HepG2 (cell line): ENCODE data around the gene MAN1B1. TPM values are rescaled to one million over a fixed set of nuclear protein-coding genes. Genes with fewer than 3 reads are reported as not detected.

Source experiments
- CC2D1A ChIP-seq: sonication (generic); formaldehyde crosslinking; IDR thresholded peaks from 2 replicates; pipeline ENCODE4 v1.8.1; 2023; ENCODE audit warnings: mild to moderate bottlenecking, missing genetic modification reagents
- CTCF ChIP-seq: sonication (generic); formaldehyde crosslinking; IDR thresholded peaks from 2 replicates; pipeline ENCODE4 v1.5.0; 2020; ENCODE audit warnings: mild to moderate bottlenecking, missing genetic modification reagents, moderate library complexity
- ELF3 ChIP-seq: IDR thresholded peaks from 2 replicates; pipeline ENCODE4 v1.6.1; 2016; ENCODE audit warnings: missing genetic modification reagents, missing compliant biosample characterization
- FOXA1 ChIP-seq, 2 experiments: fragments of 450-650 bp in 1 of 2; sonication (generic) in 1 of 2; formaldehyde crosslinking in 1 of 2; IDR thresholded peaks; 2 replicates each; pipeline versions ENCODE4 v1.4.0 to v1.6.1; 2016 to 2020; ENCODE audit warnings: missing genetic modification reagents in 1 of 2
- GATAD1 ChIP-seq: IDR thresholded peaks from 2 replicates; pipeline ENCODE4 v1.6.1; 2016; ENCODE audit warnings: missing genetic modification reagents, missing compliant biosample characterization
- GTF3A ChIP-seq: sonication (generic); formaldehyde crosslinking; conservative IDR thresholded peaks from 2 replicates; pipeline ENCODE4 v1.4.0; 2020; ENCODE audit warnings: mild to moderate bottlenecking, missing genetic modification reagents
- HMG20A ChIP-seq: IDR thresholded peaks from 2 replicates; pipeline ENCODE4 v1.6.1; 2016; ENCODE audit warnings: borderline replicate concordance
- IKZF5 ChIP-seq: IDR thresholded peaks from 2 replicates; pipeline ENCODE4 v1.6.1; 2018; ENCODE audit warnings: missing genetic modification reagents, mild to moderate bottlenecking, missing compliant biosample characterization
- MAX ChIP-seq: IDR thresholded peaks from 2 replicates; pipeline ENCODE4 v1.6.1; 2012; ENCODE audit warnings: inconsistent platforms
- MXD4 ChIP-seq: IDR thresholded peaks from 2 replicates; pipeline ENCODE4 v1.6.1; 2016; ENCODE audit warnings: mild to moderate bottlenecking, missing biosample characterization, missing genetic modification reagents
- NFRKB ChIP-seq: fragments of 450-650 bp; IDR thresholded peaks from 2 replicates; pipeline ENCODE4 v1.6.1; 2017
- PITX1 ChIP-seq: sonication (generic); formaldehyde crosslinking; IDR thresholded peaks from 2 replicates; pipeline ENCODE4 v1.5.1; 2020; ENCODE audit warnings: mild to moderate bottlenecking, missing genetic modification reagents
- SIN3A ChIP-seq: IDR thresholded peaks from 2 replicates; pipeline ENCODE4 v1.6.1; 2011; ENCODE audit warnings: low read depth, mild to moderate bottlenecking, control low read depth, low read length, borderline replicate concordance
- THRA ChIP-seq: sonication (generic); formaldehyde crosslinking; IDR thresholded peaks from 2 replicates; pipeline ENCODE4 v1.4.0; 2020; ENCODE audit warnings: missing genetic modification reagents, borderline replicate concordance
- ZBTB25 ChIP-seq: IDR thresholded peaks from 2 replicates; pipeline ENCODE4 v1.6.1; 2018; ENCODE audit warnings: missing genetic modification reagents
- ZFP90 ChIP-seq: sonication (generic); formaldehyde crosslinking; IDR thresholded peaks from 2 replicates; pipeline ENCODE4 v1.8.0; 2022; ENCODE audit warnings: missing genetic modification reagents, mild to moderate bottlenecking, inconsistent platforms, borderline replicate concordance
- ZMAT3 ChIP-seq: sonication (generic); formaldehyde crosslinking; conservative IDR thresholded peaks from 2 replicates; pipeline ENCODE4 v1.7.0; 2021; ENCODE audit warnings: missing genetic modification reagents
- ZNF280B ChIP-seq: sonication (generic); formaldehyde crosslinking; IDR thresholded peaks from 2 replicates; pipeline ENCODE4 v1.5.0; 2020; ENCODE audit warnings: missing genetic modification reagents, mild to moderate bottlenecking, borderline replicate concordance
- ZNF331 ChIP-seq: sonication (generic); formaldehyde crosslinking; IDR thresholded peaks from 2 replicates; pipeline ENCODE4 v1.4.0; 2020; ENCODE audit warnings: missing genetic modification reagents
- ZNF549 ChIP-seq: sonication (generic); formaldehyde crosslinking; IDR thresholded peaks from 2 replicates; pipeline ENCODE4 v1.5.0; 2020; ENCODE audit warnings: missing genetic modification reagents
- ZNF556 ChIP-seq: sonication (generic); formaldehyde crosslinking; IDR thresholded peaks from 2 replicates; pipeline ENCODE4 v1.4.0; 2020; ENCODE audit warnings: mild to moderate bottlenecking, missing genetic modification reagents, borderline replicate concordance
- ZSCAN29 ChIP-seq: sonication (generic); formaldehyde crosslinking; conservative IDR thresholded peaks from 2 replicates; pipeline ENCODE4 v1.4.0; 2020; ENCODE audit warnings: mild to moderate bottlenecking, missing genetic modification reagents
- polyA plus RNA-seq, 8 experiments: library from polyadenylated mRNA; depleted of rRNA in 3 of 8; stranded (reverse) in 7 of 8; unstranded in 1 of 8; fragments of >200 nt; fragmentation: Illumina TruSeq in 4 of 8; extraction: Trizol in 4 of 8; gene quantifications; 2 replicates each; pipeline versions ENCODE4 v1.2.1 to v1.2.3, GENCODE V29; 2011 to 2016; ENCODE audit warnings: low read depth in 4 of 8, missing spikeins in 1 of 8, mixed read lengths in 1 of 8; ENCODE audit not compliant: insufficient read depth in 1 of 8
- total RNA-seq, 5 experiments: library from RNA; depleted of rRNA; stranded (reverse); fragments of >200 nt; fragmentation: Illumina TruSeq; extraction: Trizol; gene quantifications; 2 replicates each; pipeline ENCODE4 v1.2.3, GENCODE V29; 2016; ENCODE audit warnings: low read depth in 1 of 5

MAN1B1 gene
- total and polyA plus RNA-seq, 2 of the 13 experiments (the other 11 are each of a cell fraction or from before 2014, with no cell fraction given), result 48.9 to 59.5 TPM

- TF ChIP-seq ELF3 (CRISPR knock-in tag) (peak; percentile 54; the same call in 1 of the 2 replicates), ZMAT3 (CRISPR knock-in tag) (no peak), ZBTB25 (CRISPR knock-in tag) (0 out of 2 replicates have a peak, but pooled peaks have one; percentile 32), ZSCAN29 (CRISPR knock-in tag) (no peak), IKZF5 (peak; percentile 59; the same call in 1 of the 2 replicates), ZNF556 (CRISPR knock-in tag) (peak; percentile 48; the same call in 1 of the 2 replicates), ZNF280B (peak; percentile 74; the same call in 1 of the 2 replicates), ZNF549 (no peak), HMG20A (no peak), CC2D1A (CRISPR knock-in tag) (no peak), THRA (no peak), MAX (peak; percentile 76; the same call in 1 of the 2 replicates), NFRKB (no peak), ZFP90 (CRISPR knock-in tag) (0 out of 2 replicates have a peak, but pooled peaks have one; percentile 25), CTCF (CRISPR knock-in tag) (peak; percentile 98), PITX1 (CRISPR knock-in tag) (no peak), GTF3A (no peak), FOXA1 (IDR thresholded peaks at IDR 0.05) (no peak), FOXA1 (CRISPR knock-in tag; IDR thresholded peaks at IDR 0.05) (no peak; the same call in 1 of the 2 replicates), SIN3A (no peak), MXD4 (CRISPR knock-in tag) (peak; percentile 59; the same call in 1 of the 2 replicates), ZNF331 (CRISPR knock-in tag) (peak; percentile 30; the same call in 1 of the 2 replicates), GATAD1 (CRISPR knock-in tag) (0 out of 2 replicates have a peak, but pooled peaks have one; percentile 22)
Observed at GRCh38 chr9:137064027-137064879, 22.5 kb upstream of the MAN1B1 start (continued).
